Heart right ventricle (tissue), 16 donors: Measurements from ENCODE around the gene CNOT6L. TPM values are rescaled to one million over a fixed set of nuclear protein-coding genes. Genes with fewer than 3 reads are reported as not detected.

Experiments
- ATAC-seq, 8 donors: fragments of 200-7000 bp; cut with Tn5 transposase; one replicate each; pipeline ENCODE4 v1.9.1; 2020; ENCODE audit warnings: mild to moderate bottlenecking in 8 of 8, moderate library complexity in 8 of 8, moderate number of reproducible peaks in 1 of 8
- DNase-seq, 2 donors: peaks; one replicate each; pipeline ENCODE4 v3.0.0-alpha.2; 2020
- H3K27ac ChIP-seq, 10 donors: fragments of 200-600 bp; sonication (generic) in 2 of 10; one replicate each; pipeline versions ENCODE4 v1.5.0 to v1.8.0; 2020 to 2022; ENCODE audit warnings: mild to moderate bottlenecking in 3 of 10
- H3K27me3 ChIP-seq, 7 donors: fragments of 200-600 bp; one replicate each; pipeline ENCODE4 v1.8.0; 2021 to 2022; ENCODE audit warnings: mild to moderate bottlenecking in 2 of 7
- H3K36me3 ChIP-seq, 9 donors: fragments of 200-600 bp; sonication (generic) in 1 of 9; one replicate each; pipeline versions ENCODE4 v1.5.0 to v1.8.0; 2020 to 2022; ENCODE audit warnings: mild to moderate bottlenecking in 2 of 9
- H3K4me1 ChIP-seq, 9 donors: fragments of 200-600 bp; sonication (generic) in 1 of 9; one replicate each; pipeline versions ENCODE4 v1.5.0 to v1.8.0; 2020 to 2022; ENCODE audit warnings: mild to moderate bottlenecking in 4 of 9
- H3K4me3 ChIP-seq, 10 donors: fragments of 200-600 bp; sonication (generic) in 2 of 10; one replicate each; pipeline versions ENCODE4 v1.5.0 to v1.8.0; 2020 to 2022; ENCODE audit warnings: mild to moderate bottlenecking in 7 of 10, moderate library complexity in 2 of 10
- H3K9me3 ChIP-seq, 11 donors: fragments of 200-600 bp in 10 of 11; sonication (generic) in 2 of 11; one replicate each; pipeline versions ENCODE4 v1.5.0 to v1.8.0; 2013 to 2022; ENCODE audit warnings: mild to moderate bottlenecking in 2 of 11, control low read depth in 1 of 11, moderate library complexity in 1 of 11
- WGBS, 2 donors: extraction: QIAGEN DNeasy Blood & Tissue Kit; methylation state at CpG; one replicate each; pipeline ENCODE4 v1.1.7; 2013; ENCODE audit warnings: inconsistent platforms in 1 of 2; 5-methylcytosine and 5-hydroxymethylcytosine counted together
- intact Hi-C, 10 donors: fragments of 100-400 bp; cut with DNase I; formaldehyde crosslinking; loops; one replicate each; pipeline versions ENCODE4 v1.11.1 to v1.14.2; 2022
- polyA plus RNA-seq, 2 donors: library from polyadenylated mRNA; stranded (reverse); fragments of 200-250 nt; gene quantifications; one replicate each; pipeline ENCODE4 v1.2.3, GENCODE V29; 2013
- total RNA-seq, 10 donors: library from RNA; stranded (reverse); fragmentation: NEBNext Ultra II Directional in 3 of 10; extraction: Animal tissue kit (Norgen Biotek cat#: 25700) in 3 of 10; gene quantifications; one replicate each; pipeline versions ENCODE4 v1.2.1 to v1.2.4, GENCODE V29; 2021 to 2023
- TF ChIP-seq, protein P1 (sequence below), 9 donors: fragments of 200-600 bp; sonication (generic) in 2 of 9; IDR thresholded peaks; one replicate each; pipeline versions ENCODE4 v1.5.0 to v1.8.0; 2021 to 2022; ENCODE audit warnings: antibody characterized with exemption in 9 of 9, mild to moderate bottlenecking in 5 of 9, moderate library complexity in 1 of 9
- donor health status: Arrhythmogenic right ventricular cardiomyopathy.
- donor health status: ischemic (EF 13 %, LVEDD 7.1; RV severe dilation, severe dysfunction).
- donor health status: healthy with polysubstance abuse.
- donor health status: DM: no; HTN: yes; CAD: no.
- donor health status: DM: no; HTN: no; CAD: no.
- donor health status: ischemic (EF 25% LVEDD 6.9; RV normal size, moderate dysfunction).
- donor health status: ischemic (EF 25% LVEDD 5.7; RV mildly dilated, moderate dysfunction).
- donor health status: healthy.
- donor health status: DM: yes; HTN: yes; CAD: no.
- donor health status: Ischemic cardiomyopathy.
- donor health status: ischemic (EF 35%, LVEDD 5.7; RV mildly dilated, moderate dysfunction).
- donor health status: nonischemic (EF 11% LVEDD 7.7; RV severe dilation, severe dysfunction).
- donor health status: DM: yes; HTN: yes; CAD: no.
- donor health status: PGD.
- donor health status: ischemic (EF 29% LVEDD 5.4; RV normal size, mild dysfunction).
- donor health status: nonischemic (EF 23%, LVEDD 6.1; RV moderate dilation, normal function).

CNOT6L gene
- total and polyA plus RNA-seq, 12 donors: 3.2 to 32.2 (median 23.2) TPM

GRCh38 chr4:77701121-77701520 is 118.0 kb downstream of the CNOT6L start:
- 75 to 77% methylated on average over 2 of the region's 2 CpGs for WGBS, 2 donors
- Histone ChIP-seq H3K27ac (no peak overlapping the region), H3K36me3 (no peaks in the 10 kb centered on the region), H3K4me1 (peaks cover 0 to 17% (median 0%) of the 10 kb centered on the region in 9 donors), H3K4me3 (no peak overlapping the region), H3K9me3 (no peaks in the 10 kb centered on the region), H3K27me3 (no peaks in the 10 kb centered on the region)
- DNase-seq: no peak
- TF ChIP-seq, protein P1, sequence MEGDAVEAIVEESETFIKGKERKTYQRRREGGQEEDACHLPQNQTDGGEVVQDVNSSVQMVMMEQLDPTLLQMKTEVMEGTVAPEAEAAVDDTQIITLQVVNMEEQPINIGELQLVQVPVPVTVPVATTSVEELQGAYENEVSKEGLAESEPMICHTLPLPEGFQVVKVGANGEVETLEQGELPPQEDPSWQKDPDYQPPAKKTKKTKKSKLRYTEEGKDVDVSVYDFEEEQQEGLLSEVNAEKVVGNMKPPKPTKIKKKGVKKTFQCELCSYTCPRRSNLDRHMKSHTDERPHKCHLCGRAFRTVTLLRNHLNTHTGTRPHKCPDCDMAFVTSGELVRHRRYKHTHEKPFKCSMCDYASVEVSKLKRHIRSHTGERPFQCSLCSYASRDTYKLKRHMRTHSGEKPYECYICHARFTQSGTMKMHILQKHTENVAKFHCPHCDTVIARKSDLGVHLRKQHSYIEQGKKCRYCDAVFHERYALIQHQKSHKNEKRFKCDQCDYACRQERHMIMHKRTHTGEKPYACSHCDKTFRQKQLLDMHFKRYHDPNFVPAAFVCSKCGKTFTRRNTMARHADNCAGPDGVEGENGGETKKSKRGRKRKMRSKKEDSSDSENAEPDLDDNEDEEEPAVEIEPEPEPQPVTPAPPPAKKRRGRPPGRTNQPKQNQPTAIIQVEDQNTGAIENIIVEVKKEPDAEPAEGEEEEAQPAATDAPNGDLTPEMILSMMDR (IDR thresholded peaks at IDR 0.05): no peak
- ATAC-seq: no peak
- intact Hi-C loops: no loop called here

GRCh38 chr4:77699731-77700210 is 119.4 kb downstream of the CNOT6L start:
- Histone ChIP-seq H3K4me1 (peaks cover 0 to 17% (median 0%) of the 10 kb centered on the region in 9 donors), H3K4me3 (no peak overlapping the region), H3K9me3 (no peaks in the 10 kb centered on the region), H3K27ac (peak overlapping the region in 2 of 10 donors; percentile 16 to 38), H3K36me3 (no peaks in the 10 kb centered on the region), H3K27me3 (no peaks in the 10 kb centered on the region)
- intact Hi-C loops: no loop called here
- WGBS, 2 donors: 42 to 50% methylated on average over 3 of the region's 3 CpGs
- TF ChIP-seq, protein P1 (IDR thresholded peaks at IDR 0.05): peak in 1 of 9 donors; percentile 27
- DNase-seq: no peak
- peak in 6 of 8 donors; percentile 33 to 65 (median 50) for ATAC-seq

GRCh38 chr4:77697860-77698590 is 121.1 kb downstream of the CNOT6L start:
- Histone ChIP-seq H3K4me1 (peaks cover 0 to 17% (median 0%) of the 10 kb centered on the region in 9 donors), H3K4me3 (no peak overlapping the region), H3K9me3 (no peaks in the 10 kb centered on the region), H3K27me3 (no peaks in the 10 kb centered on the region), H3K27ac (peak overlapping the region in 3 of 10 donors; percentile 4 to 33 (median 24)), H3K36me3 (no peaks in the 10 kb centered on the region)
- 47 to 49% methylated on average over 10 of the region's 10 CpGs for WGBS, 2 donors
- intact Hi-C loops: no loop called here
- ATAC-seq (peak in 6 of 8 donors; percentile 51 to 94 (median 72)), DNase-seq (no peak)
- TF ChIP-seq, protein P1 (IDR thresholded peaks at IDR 0.05): peak in 7 of 9 donors; percentile 17 to 44 (median 33)

GRCh38 chr4:77695774-77696173 is 123.4 kb downstream of the CNOT6L start:
- Histone ChIP-seq H3K36me3 (no peaks in the 10 kb centered on the region), H3K4me3 (no peak overlapping the region), H3K9me3 (no peaks in the 10 kb centered on the region), H3K4me1 (peaks cover 0 to 17% (median 0%) of the 10 kb centered on the region in 9 donors), H3K27me3 (no peaks in the 10 kb centered on the region), H3K27ac (no peak overlapping the region)
- intact Hi-C loops: no loop called here
- ATAC-seq: no peak
- DNase-seq: no peak
- TF ChIP-seq, protein P1 (IDR thresholded peaks at IDR 0.05): no peak
- WGBS, 2 donors: 99% methylated on average over 2 of the region's 2 CpGs
